ENCODE data around the gene ANKRD49. TPM values are rescaled to one million over a fixed set of nuclear protein-coding genes. Genes with fewer than 3 reads are reported as not detected.

ANKRD49 gene
- total RNA-seq, 1 donor from 2014 or later, result 15.0 TPM

- Mint-ChIP-seq H3K9me3 (peaks cover 6% of the 10 kb centered on the region), H3K27ac (peak overlapping the region; percentile 91), H3K4me1 (ENCODE audit: unreplicated experiment) (peaks cover 29% of the 10 kb centered on the region), H3K36me3 (peaks cover 16% of the 10 kb centered on the region), H3K27me3 (peaks cover 5% of the 10 kb centered on the region), H3K4me3 (peak overlapping the region; percentile 94)
- no peak for TF ChIP-seq CTCF (conservative IDR thresholded peaks at IDR 0.05)
- peak; percentile 71 for DNase-seq (ENCODE audit: extremely low spot score, unreplicated experiment)
Measured at GRCh38 chr11:94545264-94546161, 51.7 kb downstream of the ANKRD49 start.

- Mint-ChIP-seq H3K36me3 (peaks cover 18% of the 10 kb centered on the region), H3K27ac (peak overlapping the region; percentile 91), H3K9me3 (peaks cover 6% of the 10 kb centered on the region), H3K4me3 (peak overlapping the region; percentile 94), H3K27me3 (peaks cover 5% of the 10 kb centered on the region), H3K4me1 (ENCODE audit: unreplicated experiment) (peaks cover 29% of the 10 kb centered on the region)
- no peak for DNase-seq (ENCODE audit: extremely low spot score, unreplicated experiment)
- TF ChIP-seq CTCF (conservative IDR thresholded peaks at IDR 0.05), result no peak
Measured at GRCh38 chr11:94546162-94546470, 52.3 kb downstream of the ANKRD49 start.

- H3K9me3 Mint-ChIP-seq, result peaks cover 6% of the 10 kb centered on the region
- DNase-seq (ENCODE audit: extremely low spot score, unreplicated experiment), result no peak
- peak overlapping the region; percentile 91 for H3K27ac Mint-ChIP-seq
- H3K27me3 Mint-ChIP-seq, result peaks cover 5% of the 10 kb centered on the region
- no peak for TF ChIP-seq CTCF (conservative IDR thresholded peaks at IDR 0.05)
- peak overlapping the region; percentile 94 for H3K4me3 Mint-ChIP-seq
- peaks cover 18% of the 10 kb centered on the region for H3K36me3 Mint-ChIP-seq
- peaks cover 29% of the 10 kb centered on the region for H3K4me1 Mint-ChIP-seq (ENCODE audit: unreplicated experiment)
Measured at GRCh38 chr11:94546886-94547285, 53.1 kb downstream of the ANKRD49 start.

GRCh38 chr11:94549146-94549545 lies 55.4 kb downstream of the ANKRD49 start:
- peak overlapping the region; percentile 94 for H3K4me3 Mint-ChIP-seq
- no peak for TF ChIP-seq CTCF (conservative IDR thresholded peaks at IDR 0.05)
- no peaks in the 10 kb centered on the region for H3K9me3 Mint-ChIP-seq
- DNase-seq (ENCODE audit: extremely low spot score, unreplicated experiment), result no peak
- peaks cover 19% of the 10 kb centered on the region for H3K4me1 Mint-ChIP-seq (ENCODE audit: unreplicated experiment)
- peaks cover 18% of the 10 kb centered on the region for H3K36me3 Mint-ChIP-seq
- H3K27me3 Mint-ChIP-seq, result no peaks in the 10 kb centered on the region
- peak overlapping the region; percentile 4 for H3K27ac Mint-ChIP-seq

Small RNAs within 50 kb of the gene (microRNA-seq; reads per million reads assigned to microRNA genes)
- 8.5 reads per million, percentile 29 among the genes with 10 or more reads in this experiment for gene MIR548L

Other genes with a start within 250 kb of the ANKRD49 start
- not detected in 2 replicates for gene IZUMO1R, start 189.4 kb upstream of the ANKRD49 start, total RNA-seq (ENCODE audit: low replicate concordance)
- 0.36 and 0.43 TPM in 2 replicates for gene GPR83, start 92.6 kb upstream of the ANKRD49 start, total RNA-seq (ENCODE audit: low replicate concordance)
- 22.6 and 37.6 TPM in 2 replicates for gene MRE11, start 140 bp upstream of the ANKRD49 start, total RNA-seq (ENCODE audit: low replicate concordance)
- gene C11orf97, start 18.5 kb downstream of the ANKRD49 start, total RNA-seq (ENCODE audit: low replicate concordance), result not detected in 2 replicates
- 10.4 and 40.1 TPM in 2 replicates for gene FUT4, start 49.9 kb downstream of the ANKRD49 start, total RNA-seq (ENCODE audit: low replicate concordance)
- gene PIWIL4, start 73.4 kb downstream of the ANKRD49 start, total RNA-seq (ENCODE audit: low replicate concordance), result 4.2 and 11.6 TPM in 2 replicates